Embryonic facial prominence (tissue), 1 donor: ENCODE results near the gene TM4SF18.
"Not testable (repeated sequence)": the region's sequence is repeated elsewhere in the genome, so short reads cannot be mapped to it uniquely, and the experiment has no call there.

Experiments
- DNase-seq: peaks from one replicate; pipeline ENCODE4 v3.0.0-alpha.2; 2016; ENCODE audit errors: extremely low spot score

TM4SF18 gene

GRCh38 chr3:149333176-149333859 lies at the start of gene TM4SF18:
TSS of gene TM4SF18 (minus strand) at chr3:149333636. CDS start at chr3:149333382, 254 bp downstream.
- no peak for DNase-seq

- no peak for DNase-seq
Observed at GRCh38 chr3:149382518-149382917, 49.1 kb upstream of the TM4SF18 start.

- no peak for DNase-seq
Observed at GRCh38 chr3:149382101-149382467, 48.6 kb upstream of the TM4SF18 start.

- DNase-seq = no peak
Observed at GRCh38 chr3:149381173-149382100, 48.0 kb upstream of the TM4SF18 start.

- not testable (repeated sequence) for DNase-seq
Observed at GRCh38 chr3:149380220-149380619, 46.8 kb upstream of the TM4SF18 start.

GRCh38 chr3:149378478-149379309 lies 45.3 kb upstream of the TM4SF18 start:
- DNase-seq = no peak

- no peak for DNase-seq
Observed at GRCh38 chr3:149377408-149378364, 44.2 kb upstream of the TM4SF18 start, which contains the start of gene TM4SF1. TSS of gene TM4SF1 (minus strand) at chr3:149377649. CDS start at chr3:149377547, 102 bp downstream.

- peak; percentile 27 for DNase-seq
Observed at GRCh38 chr3:149376718-149377407, 43.4 kb upstream of the TM4SF18 start.

GRCh38 chr3:149375501-149376196 lies 42.2 kb upstream of the TM4SF18 start:
- no peak for DNase-seq

- no peak for DNase-seq
Observed at GRCh38 chr3:149374793-149375500, 41.5 kb upstream of the TM4SF18 start.

- no peak for DNase-seq
Observed at GRCh38 chr3:149374391-149374790, 41.0 kb upstream of the TM4SF18 start.

- no peak for DNase-seq
Observed at GRCh38 chr3:149373235-149374125, 40.0 kb upstream of the TM4SF18 start.

GRCh38 chr3:149371723-149372114 lies 38.3 kb upstream of the TM4SF18 start:
- no peak for DNase-seq

GRCh38 chr3:149371001-149371722 lies 37.7 kb upstream of the TM4SF18 start:
- no peak for DNase-seq

GRCh38 chr3:149369991-149370866 lies 36.8 kb upstream of the TM4SF18 start:
- no peak for DNase-seq
